KMS-11 (cell line): ENCODE results near the gene POLR1F.
A peak's percentile ranks its signal among the peaks of the same experiment; 100 is the strongest.

Experiments
- H2AFZ ChIP-seq: fragments of 200-600 bp; sonication (generic); 2 replicates; pipeline ENCODE4 v1.6.1; 2016; ENCODE audit warnings: antibody characterized with exemption, mixed run types, low read depth
- H3K27ac ChIP-seq: fragments of 200-600 bp; sonication (generic); 2 replicates; pipeline ENCODE4 v1.6.1; 2016; ENCODE audit warnings: mild to moderate bottlenecking, mixed run types
- H3K27me3 ChIP-seq: fragments of 200-600 bp; sonication (generic); 2 replicates; pipeline ENCODE4 v1.6.1; 2017; ENCODE audit warnings: mild to moderate bottlenecking, low read depth, mixed run types, moderate library complexity; ENCODE audit not compliant: insufficient read depth
- H3K36me3 ChIP-seq: fragments of 200-600 bp; sonication (generic); 2 replicates; pipeline ENCODE4 v1.6.1; 2017; ENCODE audit warnings: mild to moderate bottlenecking, mixed run types; ENCODE audit not compliant: insufficient read depth
- H3K4me1 ChIP-seq: fragments of 200-600 bp; sonication (generic); 2 replicates; pipeline ENCODE4 v1.6.1; 2016; ENCODE audit warnings: mild to moderate bottlenecking, low read depth, mixed run types; ENCODE audit not compliant: poor library complexity, severe bottlenecking
- H3K4me2 ChIP-seq: fragments of 200-600 bp; sonication (generic); 2 replicates; pipeline ENCODE4 v1.7.0; 2016; ENCODE audit warnings: mild to moderate bottlenecking, mixed run types
- H3K4me3 ChIP-seq: fragments of 200-600 bp; sonication (generic); IDR thresholded peaks from 2 replicates; pipeline ENCODE4 v1.6.1; 2017; ENCODE audit warnings: low read depth, low read length, mixed read lengths; ENCODE audit not compliant: insufficient read depth
- H3K79me2 ChIP-seq: fragments of 200-600 bp; sonication (generic); 2 replicates; pipeline ENCODE4 v1.6.1; 2016; ENCODE audit warnings: low read depth, mixed run types; ENCODE audit not compliant: insufficient read depth
- H3K9ac ChIP-seq: fragments of 200-600 bp; sonication (generic); 2 replicates; pipeline ENCODE4 v1.6.1; 2016; ENCODE audit warnings: mild to moderate bottlenecking, mixed run types
- H4K20me1 ChIP-seq: fragments of 200-600 bp; sonication (generic); 2 replicates; pipeline ENCODE4 v1.6.1; 2016; ENCODE audit warnings: mild to moderate bottlenecking, mixed run types; ENCODE audit not compliant: insufficient read depth
- TF ChIP-seq, protein P1 (sequence below): fragments of 200-600 bp; sonication (generic); conservative IDR thresholded peaks from 2 replicates; pipeline ENCODE4 v1.6.1; 2017; ENCODE audit warnings: low read depth, mild to moderate bottlenecking, antibody characterized with exemption, low read length, moderate library complexity, mixed read lengths

Gene POLR1F

DNA sequence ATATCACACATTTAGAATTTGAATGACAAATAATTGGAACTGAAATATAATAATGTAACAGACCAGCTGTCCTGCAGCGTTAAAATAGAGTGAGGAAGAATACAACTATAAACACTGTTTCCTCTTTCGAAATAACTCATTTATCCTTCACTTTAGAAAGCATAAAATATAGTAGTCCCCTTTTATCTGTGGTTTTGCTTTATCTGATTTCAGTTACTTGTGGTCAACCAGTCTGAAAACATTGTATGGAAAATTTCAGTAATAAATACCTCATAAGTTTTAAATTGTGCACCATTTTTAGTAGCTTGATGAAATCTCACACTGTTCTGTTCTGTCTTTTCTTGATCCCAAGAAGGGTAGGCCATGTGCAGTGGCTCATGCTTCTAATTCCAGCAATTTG, 31.7 kb downstream of the POLR1F start:
- Histone ChIP-seq H4K20me1 (no peaks in the 10 kb centered on the region), H3K4me2 (peak overlapping the region; percentile 90), H3K27me3 (no peaks in the 10 kb centered on the region), H3K27ac (peak overlapping the region; percentile 44), H3K4me3 (no peak overlapping the region), H3K9ac (no peak overlapping the region), H2AFZ (peak overlapping the region; percentile 15; the same call in 1 of the 2 replicates), H3K36me3 (no peaks in the 10 kb centered on the region), H3K79me2 (no peaks in the 10 kb centered on the region), H3K4me1 (peaks cover 42% of the 10 kb centered on the region)
- TF ChIP-seq, protein P1, sequence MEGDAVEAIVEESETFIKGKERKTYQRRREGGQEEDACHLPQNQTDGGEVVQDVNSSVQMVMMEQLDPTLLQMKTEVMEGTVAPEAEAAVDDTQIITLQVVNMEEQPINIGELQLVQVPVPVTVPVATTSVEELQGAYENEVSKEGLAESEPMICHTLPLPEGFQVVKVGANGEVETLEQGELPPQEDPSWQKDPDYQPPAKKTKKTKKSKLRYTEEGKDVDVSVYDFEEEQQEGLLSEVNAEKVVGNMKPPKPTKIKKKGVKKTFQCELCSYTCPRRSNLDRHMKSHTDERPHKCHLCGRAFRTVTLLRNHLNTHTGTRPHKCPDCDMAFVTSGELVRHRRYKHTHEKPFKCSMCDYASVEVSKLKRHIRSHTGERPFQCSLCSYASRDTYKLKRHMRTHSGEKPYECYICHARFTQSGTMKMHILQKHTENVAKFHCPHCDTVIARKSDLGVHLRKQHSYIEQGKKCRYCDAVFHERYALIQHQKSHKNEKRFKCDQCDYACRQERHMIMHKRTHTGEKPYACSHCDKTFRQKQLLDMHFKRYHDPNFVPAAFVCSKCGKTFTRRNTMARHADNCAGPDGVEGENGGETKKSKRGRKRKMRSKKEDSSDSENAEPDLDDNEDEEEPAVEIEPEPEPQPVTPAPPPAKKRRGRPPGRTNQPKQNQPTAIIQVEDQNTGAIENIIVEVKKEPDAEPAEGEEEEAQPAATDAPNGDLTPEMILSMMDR = no peak

DNA sequence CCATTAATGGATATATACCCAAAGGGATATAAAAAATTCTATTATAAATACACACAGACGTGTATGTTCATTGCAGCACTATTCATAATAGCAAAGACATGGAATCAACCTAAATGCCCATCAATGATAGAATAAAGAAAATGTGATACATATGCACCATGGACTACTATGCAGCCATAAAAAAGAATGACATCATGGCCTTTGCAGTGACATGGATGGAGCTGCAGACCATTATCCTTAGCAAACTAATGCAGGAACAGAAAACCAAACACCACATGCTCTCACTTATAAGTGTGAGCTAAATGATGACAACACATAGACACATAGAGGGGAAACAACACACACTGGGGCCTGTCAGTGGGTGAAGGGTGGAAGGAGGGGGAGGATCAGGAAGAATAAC, 33.0 kb downstream of the POLR1F start:
- TF ChIP-seq, protein P1 = no peak
- no peak overlapping the region for H2AFZ ChIP-seq
- no peaks in the 10 kb centered on the region for H3K79me2 ChIP-seq
- no peak overlapping the region; the same call in 1 of the 2 replicates for H3K4me2 ChIP-seq
- H3K27me3 ChIP-seq = no peaks in the 10 kb centered on the region
- H3K4me1 ChIP-seq = peaks cover 42% of the 10 kb centered on the region
- no peak overlapping the region for H3K9ac ChIP-seq
- no peaks in the 10 kb centered on the region for H4K20me1 ChIP-seq
- no peaks in the 10 kb centered on the region for H3K36me3 ChIP-seq
- H3K27ac ChIP-seq = no peak overlapping the region
- H3K4me3 ChIP-seq = no peak overlapping the region

DNA sequence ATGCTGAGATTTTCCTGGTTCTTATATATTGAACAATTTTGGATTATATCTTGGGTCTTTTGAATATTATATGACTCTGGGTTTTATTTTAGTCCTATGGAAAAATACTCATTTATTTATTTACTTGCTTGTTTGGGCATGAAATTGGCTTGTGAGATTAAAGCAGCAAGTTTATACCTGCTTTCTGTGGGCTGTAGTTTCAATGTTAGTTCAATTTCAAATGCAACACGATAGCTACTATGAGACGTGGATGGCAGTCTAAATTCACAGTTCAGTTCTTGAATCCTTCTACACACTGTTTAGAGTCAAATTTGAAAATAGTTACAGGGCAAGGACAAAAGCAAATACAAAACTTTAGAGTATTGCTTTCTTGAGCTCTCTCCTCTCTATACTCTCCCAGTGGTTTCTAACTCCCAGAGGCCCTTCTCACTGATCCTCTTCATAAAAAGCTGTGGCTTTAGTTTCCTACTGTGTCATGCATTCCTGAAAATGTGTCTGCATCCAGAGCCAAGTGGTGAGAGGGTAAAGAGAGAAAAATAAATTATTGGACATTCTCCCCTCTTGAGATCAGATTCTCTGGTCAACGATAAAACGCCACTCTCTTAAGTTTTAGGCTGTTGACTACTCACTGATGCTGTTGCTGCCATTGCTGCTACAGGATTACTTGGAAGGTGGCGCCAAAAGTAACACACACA, 34.4 kb downstream of the POLR1F start:
- no peak overlapping the region for H3K9ac ChIP-seq
- H3K27me3 ChIP-seq = no peaks in the 10 kb centered on the region
- H3K4me1 ChIP-seq = peaks cover 42% of the 10 kb centered on the region
- no peak overlapping the region for H3K4me3 ChIP-seq
- no peaks in the 10 kb centered on the region for H3K36me3 ChIP-seq
- H3K4me2 ChIP-seq = no peak overlapping the region; the same call in 1 of the 2 replicates
- no peaks in the 10 kb centered on the region for H3K79me2 ChIP-seq
- TF ChIP-seq, protein P1 = no peak
- H4K20me1 ChIP-seq = no peaks in the 10 kb centered on the region
- no peak overlapping the region for H2AFZ ChIP-seq
- no peak overlapping the region for H3K27ac ChIP-seq

DNA sequence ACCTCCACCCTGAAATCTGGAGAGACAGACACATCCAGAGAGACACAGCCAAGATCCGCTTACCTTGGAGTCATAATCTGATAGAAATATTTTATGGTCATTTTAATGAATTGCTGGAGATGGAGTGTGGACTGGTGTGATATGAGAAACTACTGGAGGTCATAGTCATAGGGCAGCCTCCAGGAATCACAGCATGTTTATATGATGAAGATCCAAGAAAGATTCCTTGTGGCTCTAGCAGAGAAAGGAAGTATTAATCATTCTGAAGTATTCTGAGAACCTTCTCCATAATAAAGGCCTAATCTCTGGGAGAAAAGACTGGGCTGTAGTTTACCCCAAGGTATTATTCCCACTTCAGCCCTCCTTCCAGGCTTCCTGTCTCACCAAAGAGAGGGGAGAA, 38.0 kb downstream of the POLR1F start:
- no peaks in the 10 kb centered on the region for H3K27me3 ChIP-seq
- H2AFZ ChIP-seq = no peak overlapping the region
- H3K4me2 ChIP-seq = no peak overlapping the region
- no peak overlapping the region for H3K4me3 ChIP-seq
- no peaks in the 10 kb centered on the region for H3K36me3 ChIP-seq
- H3K9ac ChIP-seq = no peak overlapping the region
- no peak overlapping the region for H3K27ac ChIP-seq
- H3K79me2 ChIP-seq = no peaks in the 10 kb centered on the region
- peaks cover 15% of the 10 kb centered on the region for H3K4me1 ChIP-seq
- TF ChIP-seq, protein P1 = no peak
- H4K20me1 ChIP-seq = no peaks in the 10 kb centered on the region
